Brain microvascular endothelial cell (primary cell): Measurements from ENCODE around the gene COX5A.

ENCODE experiments used
- DNase-seq: peaks from one replicate; pipeline ENCODE4 v3.0.0-alpha.2; 2020
- H3K27ac ChIP-seq: fragments of 250-450 bp; sonication (Bioruptor Pico); 2 replicates; pipeline ENCODE4 v1.5.1; 2020; ENCODE audit warnings: mild to moderate bottlenecking, moderate library complexity
- H3K27me3 ChIP-seq: fragments of 250-450 bp; sonication (Bioruptor Pico); replicated peaks from 2 replicates; pipeline ENCODE4 v1.5.1; 2020; ENCODE audit warnings: mild to moderate bottlenecking
- H3K36me3 ChIP-seq: fragments of 250-450 bp; sonication (Bioruptor Pico); replicated peaks from 2 replicates; pipeline ENCODE4 v1.5.1; 2020; ENCODE audit warnings: mild to moderate bottlenecking
- H3K4me3 ChIP-seq: 2 replicates; pipeline ENCODE4 v1.5.1; 2011; ENCODE audit warnings: low read depth, mild to moderate bottlenecking, control low read depth, low read length, moderate library complexity
- CTCF ChIP-seq: IDR thresholded peaks from 2 replicates; pipeline ENCODE4 v1.5.1; 2011; ENCODE audit warnings: low read depth, mild to moderate bottlenecking, moderate library complexity, low read length, control low read depth, inconsistent platforms; ENCODE audit errors: missing control alignments
- in situ Hi-C: cut with HindIII; loops from 2 replicates; pipeline ENCODE4 v1.10.0; 2017; ENCODE audit warnings: low sequenced_read_pairs, low pct_ligation_motif_present

The COX5A gene

GRCh38 chr15:74958908-74959585, 21.2 kb upstream of the COX5A start:
- no peak for TF ChIP-seq CTCF
- H3K36me3 ChIP-seq, result no peaks in the 10 kb centered on the region
- no peak overlapping the region for H3K27ac ChIP-seq
- peaks cover 4% of the 10 kb centered on the region for H3K27me3 ChIP-seq
- DNase-seq, result no peak
- peak overlapping the region; percentile 59 for H3K4me3 ChIP-seq
- in situ Hi-C loops, result no loop called here

- no peak for DNase-seq
- peak overlapping the region; percentile 59 for H3K4me3 ChIP-seq
- in situ Hi-C loops, result no loop called here
Measured at GRCh38 chr15:74958320-74958907, 20.5 kb upstream of the COX5A start.

GRCh38 chr15:74957476-74958035, 19.7 kb upstream of the COX5A start:
- TF ChIP-seq CTCF, result no peak
- in situ Hi-C loops, result no loop called here
- Histone ChIP-seq H3K4me3 (peak overlapping the region; percentile 59), H3K27ac (no peak overlapping the region), H3K27me3 (peaks cover 4% of the 10 kb centered on the region), H3K36me3 (no peaks in the 10 kb centered on the region)
- no peak for DNase-seq

More at GRCh38 chr15:74958320-74958907, 20.5 kb upstream of the COX5A start:
- H3K36me3 ChIP-seq, result no peaks in the 10 kb centered on the region
- TF ChIP-seq CTCF, result peak; percentile 46
- H3K27ac ChIP-seq, result no peak overlapping the region
- H3K27me3 ChIP-seq, result peaks cover 4% of the 10 kb centered on the region

GRCh38 chr15:74956648-74957475, 19.0 kb upstream of the COX5A start, which contains the start of gene RPP25:
RPP25 (minus strand) TSS chr15:74956772; CDS start chr15:74956583, 189 bp downstream.
- in situ Hi-C loops, result no loop called here
- DNase-seq, result peak; percentile 63
- Histone ChIP-seq H3K4me3 (peak within 1 kb of the TSS; percentile 59), H3K27ac (no peak within 1 kb of the TSS), H3K27me3 (peaks cover 4% of the 10 kb centered on the region), H3K36me3 (no peaks in the 10 kb centered on the region)
- no peak for TF ChIP-seq CTCF

GRCh38 chr15:74955796-74956647, 18.1 kb upstream of the COX5A start:
- in situ Hi-C loops, result no loop called here
- H3K27ac ChIP-seq, result no peak overlapping the region
- peak overlapping the region; percentile 59 for H3K4me3 ChIP-seq
- TF ChIP-seq CTCF, result peak; percentile 45
- peaks cover 4% of the 10 kb centered on the region for H3K27me3 ChIP-seq
- no peak for DNase-seq
- H3K36me3 ChIP-seq, result no peaks in the 10 kb centered on the region
